Kidney (tissue), 14 donors: Measurements from ENCODE around the gene NAP1L4. TPM values are rescaled to one million over a fixed set of nuclear protein-coding genes. Genes with fewer than 3 reads are reported as not detected.
A peak's percentile ranks its signal among the peaks of the same experiment; 100 is the strongest.

Source experiments
- DNase-seq, 5 donors: peaks; one replicate each; pipeline ENCODE4 v3.0.0-alpha.2; 2013 to 2020
- FAIRE-seq: peaks from 2 replicates; lab custom pipeline; 2012; peaks lifted over from hg19 to GRCh38; lab: Jason Lieb, UNC
- H3K27ac ChIP-seq, 2 donors: one replicate each; pipeline ENCODE4 v1.7.0; 2013; ENCODE audit warnings: low read depth in 2 of 2, low read length in 2 of 2, inconsistent platforms in 1 of 2
- H3K27me3 ChIP-seq: one replicate; pipeline ENCODE4 v1.7.1; 2013; ENCODE audit warnings: low read length, inconsistent platforms; ENCODE audit not compliant: control insufficient read depth, insufficient read depth
- H3K36me3 ChIP-seq, 3 donors: one replicate each; pipeline versions ENCODE4 v1.7.0 to v1.7.1; 2013; ENCODE audit warnings: low read length in 3 of 3, control low read depth in 1 of 3, inconsistent platforms in 1 of 3; ENCODE audit not compliant: insufficient read depth in 3 of 3, control insufficient read depth in 2 of 3
- H3K4me1 ChIP-seq, 3 donors: one replicate each; pipeline versions ENCODE4 v1.7.0 to v1.7.1; 2013; ENCODE audit warnings: low read length in 3 of 3, inconsistent platforms in 1 of 3, low read depth in 1 of 3; ENCODE audit not compliant: control insufficient read depth in 2 of 3, insufficient read depth in 2 of 3
- H3K4me3 ChIP-seq, 3 donors: one replicate each; pipeline versions ENCODE4 v1.7.0 to v1.8.1; 2013; ENCODE audit warnings: low read length in 3 of 3, control low read depth in 1 of 3, inconsistent platforms in 1 of 3
- H3K9ac ChIP-seq, 3 donors: one replicate each; pipeline versions ENCODE4 v1.7.0 to v1.7.1; 2013; ENCODE audit warnings: low read length in 3 of 3, control low read depth in 1 of 3, inconsistent platforms in 1 of 3
- H3K9me3 ChIP-seq, 3 donors: one replicate each; pipeline versions ENCODE4 v1.7.0 to v1.7.1; 2013; ENCODE audit warnings: low read length in 3 of 3, control low read depth in 1 of 3, inconsistent platforms in 1 of 3; ENCODE audit not compliant: control insufficient read depth in 2 of 3, insufficient read depth in 1 of 3
- CTCF ChIP-seq: IDR thresholded peaks from 3 replicates; pipeline ENCODE4 v1.5.1; 2012; ENCODE audit warnings: mild to moderate bottlenecking, moderate library complexity, borderline replicate concordance; ENCODE audit not compliant: insufficient read depth; ENCODE audit errors: extremely low read depth
- intact Hi-C: fragments of 100-400 bp; cut with DNase I; formaldehyde crosslinking; loops from one replicate; pipeline ENCODE4 v1.11.1; 2022
- polyA plus RNA-seq: library from polyadenylated mRNA; stranded (reverse); fragments of 350-450 nt; fragmentation: Illumina TruSeq; extraction: RNeasy Lipid Tissue Mini Kit (QIAGEN cat#74804); gene quantifications from one replicate; pipeline ENCODE4 v1.2.3, GENCODE V29; 2014; ENCODE audit warnings: low read depth, low replicate concordance; ENCODE audit not compliant: insufficient read depth
- total RNA-seq: library from RNA; stranded (reverse); fragmentation: NEBNext Ultra II Directional; extraction: Animal tissue kit (Norgen Biotek cat#: 25700); gene quantifications from one replicate; pipeline ENCODE4 v1.2.1, GENCODE V29; 2021
- donor health status: control.
- donor health status: control.
- donor health status: control.
- donor health status: control.
- donor health status: control.
- donor health status: DM: yes; HTN: yes; CAD: no.
- donor health status: Normal renal cell carcinoma (clear cell type).

The NAP1L4 gene
- total and polyA plus RNA-seq, 2 donors from 2014 or later = 120 to 133 TPM

GRCh38 chr11:2915473-2915872 is 76.7 kb downstream of the NAP1L4 start:
- Histone ChIP-seq H3K27me3 (no peaks in the 10 kb centered on the region), H3K27ac (no peak overlapping the region), H3K4me3 (no peak overlapping the region), H3K36me3 (no peaks in the 10 kb centered on the region), H3K9me3 (no peaks in the 10 kb centered on the region), H3K9ac (no peak overlapping the region), H3K4me1 (peaks cover 0 to 16% (median 0%) of the 10 kb centered on the region in 3 donors)
- no peak for DNase-seq
- TF ChIP-seq CTCF = no peak
- intact Hi-C loops = no loop called here
- FAIRE-seq = no peak

- H3K36me3 ChIP-seq = no peaks in the 10 kb centered on the region
- H3K9me3 ChIP-seq = no peaks in the 10 kb centered on the region
- no peak overlapping the region for H3K27ac ChIP-seq
- no peak for TF ChIP-seq CTCF
- H3K27me3 ChIP-seq = no peaks in the 10 kb centered on the region
- FAIRE-seq = no peak
- peak in 1 of 5 donors; percentile 54 for DNase-seq
- intact Hi-C loops = no loop called here
- no peak overlapping the region for H3K4me3 ChIP-seq
- no peak overlapping the region for H3K9ac ChIP-seq
- H3K4me1 ChIP-seq = peaks cover 0 to 16% (median 0%) of the 10 kb centered on the region in 3 donors
Measured at GRCh38 chr11:2914455-2915195, 77.5 kb downstream of the NAP1L4 start.

GRCh38 chr11:2913776-2914175 is 78.4 kb downstream of the NAP1L4 start:
- peak overlapping the region in 1 of 2 donors; percentile 60 for H3K27ac ChIP-seq
- H3K4me1 ChIP-seq = peaks cover 0 to 16% (median 0%) of the 10 kb centered on the region in 3 donors

More at GRCh38 chr11:2913776-2914175, 78.4 kb downstream of the NAP1L4 start:
- no peak for TF ChIP-seq CTCF
- Histone ChIP-seq H3K9ac (peak overlapping the region in 1 of 3 donors; percentile 22), H3K9me3 (no peaks in the 10 kb centered on the region), H3K27me3 (no peaks in the 10 kb centered on the region), H3K36me3 (no peaks in the 10 kb centered on the region), H3K4me3 (no peak overlapping the region)
- intact Hi-C loops = no loop called here
- FAIRE-seq (no peak), DNase-seq (no peak)
